ENCODE results near the gene NFATC1. TPM values are rescaled to one million over a fixed set of nuclear protein-coding genes. Genes with fewer than 3 reads are reported as not detected.

NFATC1 gene
- 38.2 and 40.2 TPM in 2 replicates for total RNA-seq

DNA sequence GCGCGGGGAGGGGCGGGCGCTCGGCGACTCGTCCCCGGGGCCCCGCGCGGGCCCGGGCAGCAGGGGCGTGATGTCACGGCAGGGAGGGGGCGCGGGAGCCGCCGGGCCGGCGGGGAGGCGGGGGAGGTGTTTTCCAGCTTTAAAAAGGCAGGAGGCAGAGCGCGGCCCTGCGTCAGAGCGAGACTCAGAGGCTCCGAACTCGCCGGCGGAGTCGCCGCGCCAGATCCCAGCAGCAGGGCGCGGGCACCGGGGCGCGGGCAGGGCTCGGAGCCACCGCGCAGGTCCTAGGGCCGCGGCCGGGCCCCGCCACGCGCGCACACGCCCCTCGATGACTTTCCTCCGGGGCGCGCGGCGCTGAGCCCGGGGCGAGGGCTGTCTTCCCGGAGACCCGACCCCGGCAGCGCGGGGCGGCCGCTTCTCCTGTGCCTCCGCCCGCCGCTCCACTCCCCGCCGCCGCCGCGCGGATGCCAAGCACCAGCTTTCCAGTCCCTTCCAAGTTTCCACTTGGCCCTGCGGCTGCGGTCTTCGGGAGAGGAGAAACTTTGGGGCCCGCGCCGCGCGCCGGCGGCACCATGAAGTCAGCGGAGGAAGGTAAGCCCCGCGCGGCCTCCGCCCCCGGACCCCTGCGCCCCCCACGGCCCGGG, at the start of gene NFATC1:
Gene NFATC1, plus strand, starts transcription at position 170 of the 644 bp plus-strand sequence. Its CDS starts 295 bp downstream, at position 465.
- intact Hi-C loops (cut with micrococcal nuclease): loop anchor here (2.0 kb wide), 2 partner anchors 127 to 713 kb away; partner anchors contain the start of gene ADNP2

DNA sequence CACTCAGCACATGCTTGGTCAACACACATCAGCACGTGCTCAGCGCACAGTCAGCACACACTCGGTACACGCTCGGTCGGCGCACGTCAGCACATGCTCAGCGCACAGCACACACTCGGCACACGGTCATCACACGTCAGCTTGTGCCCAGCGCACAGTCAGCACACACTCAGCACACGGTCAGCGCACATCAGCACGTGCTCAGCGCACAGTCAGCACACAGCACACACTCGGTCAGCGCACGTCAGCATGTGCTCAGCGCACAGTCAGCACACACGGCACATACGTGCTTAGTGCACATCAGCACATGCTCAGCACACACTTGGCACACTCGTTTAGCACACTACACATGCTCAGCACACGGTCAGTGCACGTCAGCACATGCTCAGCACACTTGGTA, 49.7 kb upstream of the NFATC1 start:
- intact Hi-C loops (cut with micrococcal nuclease): no loop called here

DNA sequence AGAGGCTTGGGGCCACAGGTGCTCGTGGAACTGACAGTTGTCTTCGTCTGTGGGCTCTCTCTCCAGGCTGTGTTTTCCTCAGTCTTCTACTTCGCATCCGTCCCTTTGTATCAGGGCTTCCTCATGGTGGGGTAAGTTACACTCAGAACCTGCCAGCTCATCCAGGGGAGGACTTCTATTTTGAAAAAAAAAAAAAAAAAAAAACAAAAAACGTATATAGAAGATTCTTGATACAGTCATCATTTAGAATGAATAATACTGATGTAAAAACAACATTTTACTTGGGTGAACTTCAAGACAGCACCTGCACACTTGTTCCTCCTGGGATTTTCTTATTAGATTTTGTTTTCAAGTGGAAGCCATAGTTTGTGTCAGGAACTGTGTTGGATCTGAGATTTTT, 47.7 kb upstream of the NFATC1 start:
- intact Hi-C loops (cut with micrococcal nuclease): no loop called here

DNA sequence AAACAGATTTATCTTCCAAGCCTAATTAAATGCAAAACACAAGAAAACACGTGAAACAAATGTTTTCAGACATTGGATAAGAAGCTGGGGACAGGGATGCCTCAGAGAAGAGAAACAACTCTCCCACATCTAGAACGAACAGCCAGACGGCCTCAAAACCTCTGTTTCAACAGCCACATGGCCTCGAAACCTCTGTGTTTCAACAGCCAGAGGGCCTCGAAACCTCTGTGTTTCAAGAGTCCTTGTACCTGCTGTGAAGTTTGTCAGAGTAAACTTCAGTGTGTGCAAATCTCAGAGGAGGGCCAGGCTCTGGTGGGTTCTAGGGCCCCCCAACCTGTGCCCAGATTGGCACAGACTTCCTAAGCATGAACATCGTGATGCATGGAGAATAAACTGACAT, 43.3 kb upstream of the NFATC1 start:
- intact Hi-C loops (cut with micrococcal nuclease): no loop called here

DNA sequence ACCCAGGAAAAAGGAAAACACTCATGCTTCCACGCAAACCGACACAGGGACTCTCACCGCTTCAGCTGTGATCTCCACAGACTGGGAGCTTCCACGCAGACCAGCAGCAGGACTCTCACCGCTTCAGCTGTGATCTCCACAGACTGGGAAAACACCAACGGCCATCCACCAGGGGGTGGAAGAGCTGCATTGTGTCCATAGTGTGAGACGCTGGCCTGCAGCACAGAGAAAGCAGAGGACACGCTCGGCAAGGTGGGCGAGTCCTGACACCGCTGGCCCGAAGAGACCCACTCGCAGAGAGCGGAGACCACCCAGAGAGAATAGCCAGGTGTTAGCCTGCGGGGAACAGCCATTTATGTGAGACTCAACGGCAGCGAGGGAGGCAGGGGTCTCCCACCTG, 42.5 kb upstream of the NFATC1 start:
- intact Hi-C loops (cut with micrococcal nuclease): no loop called here

DNA sequence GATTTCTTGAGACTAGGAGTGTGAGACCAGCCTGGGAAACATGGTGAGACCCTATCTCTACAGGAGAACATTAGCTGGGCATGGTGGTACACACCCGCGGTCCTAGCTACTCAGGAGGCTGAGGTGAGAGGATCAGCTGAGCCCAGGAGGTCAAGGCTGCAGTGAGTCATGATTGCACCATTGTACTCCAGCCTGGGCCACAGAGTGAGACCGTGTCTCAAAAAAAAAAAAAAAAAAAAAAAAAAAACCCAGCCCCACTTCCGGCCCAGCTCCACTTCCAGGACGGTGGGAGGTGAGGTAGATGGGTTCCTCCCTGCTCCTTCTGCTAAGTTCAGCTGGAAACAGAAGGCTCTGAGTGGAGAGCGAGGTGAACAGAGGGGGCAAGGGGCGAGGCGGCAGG, 41.4 kb upstream of the NFATC1 start:
- intact Hi-C loops (cut with micrococcal nuclease): no loop called here

DNA sequence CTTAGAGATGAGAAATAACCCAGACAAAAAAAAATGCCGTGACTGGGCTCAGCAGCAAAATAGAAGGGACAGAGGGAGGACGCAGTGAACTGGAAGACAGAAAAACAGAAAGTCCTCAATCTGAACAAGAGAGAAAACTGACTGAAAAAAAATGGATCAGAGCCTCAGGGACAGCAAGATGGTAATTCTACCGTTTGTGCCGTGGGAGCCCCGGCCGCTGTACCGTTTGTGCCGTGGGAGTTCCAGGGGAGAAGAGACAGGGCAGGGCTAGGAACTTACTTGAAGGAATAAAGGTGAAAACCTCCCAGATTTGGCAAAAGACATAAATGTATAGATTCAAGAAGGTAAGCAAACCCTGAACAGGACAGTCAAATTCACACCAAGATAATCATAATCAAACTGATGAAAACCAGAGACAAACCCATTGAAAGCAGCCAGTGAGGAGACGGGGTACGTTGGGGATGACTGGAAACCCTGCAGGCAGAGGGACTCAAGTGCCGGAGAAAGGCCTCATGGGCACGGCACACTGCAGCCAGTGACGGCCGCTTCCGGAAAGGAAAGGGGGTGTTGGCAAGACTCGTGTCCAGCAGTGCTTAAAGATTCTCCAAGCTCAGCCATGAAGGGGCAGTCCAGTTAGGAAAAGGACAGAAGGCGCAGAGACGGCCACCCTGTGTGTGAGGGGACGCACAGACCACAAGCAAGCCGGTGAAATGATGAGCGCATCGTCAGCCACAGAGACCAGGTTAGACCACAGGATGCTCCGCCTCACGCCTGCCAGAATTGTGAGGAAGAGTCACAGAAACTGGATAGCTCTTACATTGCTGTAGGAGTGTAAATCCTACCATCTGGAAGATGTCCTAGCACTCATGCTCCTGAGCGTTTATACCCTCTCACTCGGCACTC, 40.0 kb upstream of the NFATC1 start:
- intact Hi-C loops (cut with micrococcal nuclease): no loop called here

DNA sequence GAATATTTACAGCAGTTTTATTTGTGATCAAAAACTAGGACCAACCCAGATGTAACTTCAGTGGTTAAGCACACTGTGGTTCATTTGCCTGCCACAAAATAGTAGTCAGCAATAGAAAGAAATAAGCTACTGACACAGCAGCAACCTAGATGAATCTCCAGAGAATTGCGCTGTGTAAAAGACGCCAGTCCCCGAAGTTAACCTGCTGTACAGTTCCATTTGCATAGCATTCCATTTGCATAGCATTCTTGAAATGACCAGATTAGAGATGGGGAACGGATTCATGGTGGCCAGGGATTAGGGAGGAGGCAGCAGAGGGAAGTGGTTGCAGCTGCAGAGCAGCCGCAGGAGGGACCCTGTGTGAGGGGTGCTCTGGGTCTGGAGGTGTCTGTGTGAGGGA, 39.3 kb upstream of the NFATC1 start:
- intact Hi-C loops (cut with micrococcal nuclease): no loop called here

DNA sequence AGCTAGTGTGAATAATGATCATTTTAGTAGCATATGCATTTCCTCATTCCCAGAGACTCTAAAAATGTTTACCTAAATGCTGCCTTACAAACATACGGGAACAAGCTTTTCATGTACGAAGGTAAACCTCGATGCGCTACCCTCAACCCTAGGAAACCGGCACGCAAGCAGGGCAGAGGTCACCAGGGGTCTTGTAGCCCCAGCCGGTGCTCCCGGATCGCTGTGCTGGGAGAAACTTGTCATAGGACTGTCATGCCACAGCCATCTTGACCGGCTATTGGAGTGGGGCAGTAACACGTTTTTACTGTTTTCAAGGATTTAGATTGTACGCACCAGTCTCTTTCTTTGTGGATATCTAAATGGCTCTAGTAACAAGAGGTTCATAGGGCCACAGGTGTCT, 34.8 kb upstream of the NFATC1 start:
- intact Hi-C loops (cut with micrococcal nuclease): no loop called here

DNA sequence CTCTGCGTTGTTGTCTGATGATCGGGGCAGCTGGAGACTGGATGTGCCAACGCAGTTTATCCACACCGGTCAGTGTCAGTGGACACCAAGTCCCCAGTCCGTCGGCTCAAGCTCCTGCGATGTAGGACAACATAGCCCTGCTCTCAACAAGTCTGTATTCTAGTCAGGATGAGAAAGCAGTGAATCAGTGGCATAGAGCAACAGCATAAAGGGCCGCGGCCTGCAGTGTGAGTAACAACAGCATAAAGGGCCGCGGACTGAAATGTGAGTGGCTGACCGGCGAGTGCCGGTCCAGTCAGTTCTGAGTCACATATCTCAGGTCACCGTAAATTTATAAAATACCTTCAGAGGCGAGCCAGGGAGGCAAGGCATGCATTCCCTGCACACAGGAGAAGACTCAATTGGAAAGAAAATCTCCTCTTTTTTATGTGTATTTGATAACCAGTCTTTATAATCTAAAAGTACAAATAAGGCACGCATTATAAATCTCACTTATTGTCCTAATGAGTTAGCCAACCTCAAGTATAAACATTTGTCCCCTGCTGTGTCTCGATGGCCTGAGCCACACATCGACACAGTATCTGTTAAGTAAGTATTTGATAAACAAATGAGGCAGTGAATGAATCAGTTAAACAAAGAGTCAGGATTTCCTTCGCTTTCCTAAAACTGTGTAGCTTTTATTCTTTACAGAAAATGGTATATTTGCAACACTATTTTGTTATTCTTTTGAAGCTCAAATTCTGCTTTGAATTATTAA, 33.8 kb upstream of the NFATC1 start:
- intact Hi-C loops (cut with micrococcal nuclease): no loop called here

DNA sequence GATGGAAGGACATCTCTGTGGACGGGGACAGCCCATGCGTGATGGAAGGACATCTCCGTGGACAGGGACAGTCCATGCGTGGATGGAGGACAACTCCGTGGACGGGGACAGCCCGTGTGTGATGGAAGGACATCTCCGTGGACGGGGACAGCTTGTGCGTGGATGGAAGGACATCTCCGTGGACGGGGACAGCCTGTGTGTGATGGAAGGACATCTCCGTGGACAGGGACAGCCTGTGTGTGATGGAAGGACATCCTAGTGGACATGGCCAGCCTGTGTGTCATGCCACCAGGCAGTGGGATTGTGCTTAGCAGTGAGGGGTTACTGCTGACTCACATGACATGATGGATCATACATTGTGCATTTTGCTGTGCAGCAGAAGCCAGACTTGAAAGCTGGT, 30.0 kb upstream of the NFATC1 start:
- intact Hi-C loops (cut with micrococcal nuclease): no loop called here

DNA sequence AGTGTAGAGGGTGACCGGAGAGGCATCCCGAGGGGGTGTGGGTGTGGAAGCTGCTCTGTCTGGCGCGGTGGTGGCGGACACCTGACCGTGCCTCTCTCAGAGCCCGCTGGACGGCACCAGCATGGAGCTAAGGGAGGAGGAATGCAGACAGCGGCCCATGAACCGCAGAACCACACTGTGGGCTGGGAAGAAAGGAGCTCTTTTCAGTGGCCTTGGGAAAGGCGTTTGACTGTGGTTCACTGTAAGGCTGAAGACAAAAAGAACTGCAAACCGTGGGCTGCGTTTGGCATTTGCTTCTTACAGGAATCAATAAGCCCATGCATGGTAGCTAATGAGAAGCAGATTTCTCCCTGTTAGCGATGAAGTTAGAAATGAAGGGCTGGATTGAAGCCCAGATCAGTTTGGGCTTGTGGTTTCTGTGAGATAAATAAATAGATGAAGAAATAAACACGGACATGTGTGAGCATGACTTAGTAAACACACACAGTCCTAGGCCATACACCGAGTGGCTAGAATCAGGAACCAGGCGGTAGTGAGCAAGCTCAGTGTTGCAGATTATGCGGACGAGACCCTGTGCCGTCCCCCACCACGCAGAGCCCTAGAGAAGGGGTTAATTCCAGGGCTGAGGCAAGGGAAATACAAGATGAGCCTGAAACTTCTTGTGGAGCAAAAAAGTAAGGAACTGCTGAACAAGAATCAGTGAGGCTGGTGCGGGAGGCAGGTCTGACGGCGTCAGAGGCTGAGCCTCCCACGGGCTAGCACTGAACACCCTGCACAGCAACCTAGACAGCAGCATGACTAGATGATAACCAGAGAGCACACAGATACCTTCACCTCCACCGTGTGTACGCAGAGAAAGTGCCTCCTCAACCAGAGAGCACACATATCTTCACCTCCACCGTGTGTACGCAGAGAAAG, 29.3 kb upstream of the NFATC1 start:
- intact Hi-C loops (cut with micrococcal nuclease): no loop called here

DNA sequence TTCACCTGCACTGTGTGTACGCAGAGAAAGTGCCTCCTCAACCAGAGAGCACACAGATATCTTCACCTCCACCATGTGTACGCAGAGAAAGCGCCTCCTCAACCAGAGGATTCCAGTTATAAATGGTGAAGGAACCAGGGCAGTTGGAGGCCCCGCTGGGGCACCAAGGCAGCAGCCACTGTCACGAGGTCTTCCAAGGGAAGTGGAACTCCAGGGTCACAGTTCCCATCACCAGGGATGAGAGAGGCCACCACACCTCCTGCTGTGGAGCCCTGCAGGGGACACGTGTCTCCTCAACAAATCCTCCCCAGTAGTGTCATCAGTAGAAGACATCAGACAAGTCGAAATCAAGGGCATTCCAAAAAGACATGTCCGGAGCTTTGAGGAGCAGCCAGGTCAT, 28.2 kb upstream of the NFATC1 start:
- intact Hi-C loops (cut with micrococcal nuclease): no loop called here

DNA sequence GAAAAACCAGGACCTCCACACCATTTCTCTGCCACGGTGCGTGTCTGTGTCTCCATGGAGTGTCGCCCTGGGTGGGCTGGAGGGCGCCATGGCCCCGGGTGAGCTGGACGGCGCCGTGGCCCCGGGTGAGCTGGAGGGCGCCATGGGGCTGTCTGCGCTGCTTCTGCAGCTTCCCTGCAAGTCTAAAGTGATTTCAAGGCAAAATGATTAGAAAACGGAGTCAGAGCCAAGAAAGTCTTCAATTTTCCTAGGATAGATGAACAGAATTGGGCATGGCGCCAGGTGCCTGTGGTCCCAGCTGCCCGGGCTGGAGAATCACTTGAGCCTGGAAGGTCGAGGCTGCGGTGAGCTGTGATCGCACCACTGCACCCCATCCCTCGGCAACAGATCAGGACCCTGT, 27.7 kb upstream of the NFATC1 start:
- intact Hi-C loops (cut with micrococcal nuclease): no loop called here

DNA sequence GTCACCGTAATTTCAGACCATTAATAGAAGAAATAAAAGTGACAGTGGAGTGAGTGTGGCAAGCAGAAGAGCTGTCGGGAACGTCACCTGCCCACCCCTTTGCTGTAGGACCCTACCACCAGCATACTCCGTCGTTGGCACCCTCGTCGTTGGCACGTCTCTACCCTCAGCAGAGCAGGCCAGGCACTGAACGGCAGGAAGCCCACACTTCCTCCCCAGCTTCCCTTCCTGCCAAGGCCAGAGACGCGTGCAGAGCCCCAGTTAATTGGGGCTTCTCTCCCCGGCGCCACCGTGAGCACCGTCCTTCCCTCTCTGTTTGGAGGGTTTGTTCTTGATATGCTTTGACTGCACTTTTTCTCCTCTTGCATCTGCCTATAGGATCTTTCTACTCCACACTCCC, 27.0 kb upstream of the NFATC1 start:
- intact Hi-C loops (cut with micrococcal nuclease): no loop called here

DNA sequence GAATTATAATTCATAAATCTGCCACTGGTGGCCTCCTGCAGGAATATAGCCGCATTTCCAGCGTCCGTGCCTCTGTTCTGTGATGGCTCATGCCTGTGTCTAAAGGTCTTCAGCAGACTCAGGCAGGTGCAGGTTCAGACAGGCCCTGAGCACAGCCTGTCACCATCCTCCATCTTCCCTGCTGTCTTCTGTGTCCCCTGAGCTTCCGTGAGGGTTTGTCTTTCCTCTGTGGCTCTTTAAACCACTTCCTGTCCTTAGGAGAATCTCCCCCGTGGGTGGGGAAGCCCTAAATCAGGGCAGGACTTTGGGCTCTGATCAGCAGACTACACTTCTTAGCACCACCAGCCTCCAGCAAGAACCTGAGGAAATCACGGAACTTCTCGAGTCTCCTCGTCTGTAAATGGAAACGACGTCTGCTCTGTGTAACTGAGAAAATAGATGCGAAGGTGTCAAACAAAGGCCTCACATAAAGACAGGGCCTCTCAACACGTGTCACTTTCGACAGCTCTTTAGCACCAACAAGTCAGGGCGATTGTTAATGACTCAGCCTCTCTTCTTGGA, 24.1 kb upstream of the NFATC1 start:
- intact Hi-C loops (cut with micrococcal nuclease): no loop called here

DNA sequence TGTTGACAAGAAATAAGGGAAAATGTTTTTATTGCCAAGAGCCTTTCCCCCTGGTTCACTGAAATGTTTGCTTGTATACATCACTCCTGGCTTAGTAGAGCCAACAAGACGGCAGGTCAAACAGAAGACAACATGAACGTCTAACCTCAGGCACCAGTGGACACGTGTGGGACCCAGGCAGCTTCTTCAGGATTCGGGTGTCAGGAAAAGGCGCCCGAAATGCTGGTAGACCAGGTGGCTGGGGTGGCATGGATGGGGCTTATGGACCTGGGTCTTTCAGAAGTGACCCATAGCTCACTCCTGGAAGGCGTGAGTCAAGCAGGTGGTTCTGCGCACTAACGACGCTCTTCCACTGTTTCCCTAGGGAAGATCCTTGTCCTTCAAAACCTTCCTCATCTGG, 23.3 kb upstream of the NFATC1 start:
- intact Hi-C loops (cut with micrococcal nuclease): no loop called here

DNA sequence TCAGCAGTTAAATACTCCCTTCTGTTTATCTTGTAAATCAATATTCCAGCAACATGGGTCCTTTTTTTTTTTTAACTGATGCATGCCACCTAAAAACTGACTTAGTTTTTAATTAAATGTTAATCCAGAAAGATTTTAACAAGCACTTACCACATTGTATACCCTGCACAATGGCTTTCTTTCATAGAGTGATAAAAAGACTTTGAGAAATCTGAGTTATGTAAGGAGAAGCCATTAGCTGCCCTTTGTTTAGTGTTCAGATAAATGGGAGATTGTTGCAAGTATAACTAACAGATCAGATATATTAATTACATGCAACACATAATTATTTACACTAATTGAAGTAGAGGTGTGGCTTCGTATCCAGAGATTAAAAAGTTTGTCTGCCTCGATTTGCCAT, 22.7 kb upstream of the NFATC1 start:
- intact Hi-C loops (cut with micrococcal nuclease): no loop called here

DNA sequence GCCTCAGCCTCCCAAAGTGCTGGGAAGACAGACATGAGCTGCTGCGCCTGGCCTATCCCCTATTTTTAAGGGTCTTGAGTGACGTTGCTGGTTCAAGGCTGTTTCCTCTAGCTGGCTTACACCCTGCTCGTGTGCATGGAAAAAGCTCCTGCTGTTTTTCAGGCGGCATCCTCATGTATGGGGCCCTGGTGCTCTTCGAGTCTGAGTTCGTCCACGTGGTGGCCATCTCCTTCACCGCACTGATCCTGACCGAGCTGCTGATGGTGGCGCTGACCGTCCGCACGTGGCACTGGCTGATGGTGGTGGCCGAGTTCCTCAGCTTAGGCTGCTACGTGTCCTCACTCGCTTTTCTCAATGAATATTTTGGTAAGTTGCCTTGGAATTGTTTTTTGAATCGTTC, 22.0 kb upstream of the NFATC1 start:
- intact Hi-C loops (cut with micrococcal nuclease): no loop called here

DNA sequence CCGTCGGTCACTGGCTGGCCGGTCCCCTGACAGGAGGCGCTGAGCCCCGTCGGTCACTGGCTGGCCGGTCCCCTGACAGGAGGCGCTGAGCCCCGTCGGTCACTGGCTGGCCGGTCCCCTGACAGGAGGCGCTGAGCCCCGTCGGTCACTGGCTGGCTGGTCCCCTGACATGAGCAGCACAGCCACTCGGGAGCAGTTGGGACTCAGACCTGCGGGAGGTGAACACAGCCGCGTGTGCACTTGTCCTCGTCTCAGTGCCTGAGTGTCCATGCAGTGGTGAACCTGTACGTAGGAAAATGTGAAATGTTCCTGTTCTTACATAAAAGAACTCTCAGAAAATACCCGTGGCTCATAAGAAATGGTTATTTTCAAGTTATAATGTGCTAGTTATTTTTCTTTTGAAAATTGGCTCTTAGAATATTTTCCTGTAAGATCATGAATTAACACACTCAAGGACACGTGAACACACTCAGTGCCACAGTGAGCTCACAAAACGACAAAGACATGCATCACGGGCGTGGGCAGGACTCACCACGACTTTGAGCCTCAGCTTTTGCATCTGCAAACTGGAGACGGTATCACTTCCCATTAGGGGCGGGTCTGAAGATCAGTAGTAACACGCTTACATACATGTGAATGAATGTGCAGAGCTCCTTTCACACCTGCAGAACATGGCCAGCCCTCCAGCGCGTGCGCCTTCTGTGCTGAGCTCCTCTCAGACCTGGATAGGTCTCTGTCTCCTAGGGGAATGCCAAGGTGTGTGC, 21.1 kb upstream of the NFATC1 start:
- intact Hi-C loops (cut with micrococcal nuclease): loop anchor here (5.0 kb wide), 1 partner anchor 783 kb away; no protein-coding TSS in a partner anchor
